ENCODE measurements around the gene CTF1.

GRCh38 chr16:30951750-30952149 is 55.3 kb downstream of the CTF1 start:
- TF ChIP-seq CTCF (IDR thresholded peaks at IDR 0.05) (no peak), POLR2A (IDR thresholded peaks at IDR 0.05) (no peak)

Data from lower leg skin (tissue), 3 donors.